HepG2 (cell line): ENCODE measurements around the gene ABCF1. TPM values are rescaled to one million over a fixed set of nuclear protein-coding genes. Genes with fewer than 3 reads are reported as not detected.

Source experiments
- ESRRA ChIP-seq: sonication (generic); formaldehyde crosslinking; IDR thresholded peaks from 2 replicates; pipeline ENCODE4 v1.5.1; 2020; ENCODE audit warnings: mild to moderate bottlenecking, low read depth, missing genetic modification reagents
- HES4 ChIP-seq: sonication (generic); formaldehyde crosslinking; IDR thresholded peaks from 2 replicates; pipeline ENCODE4 v1.9.0; 2021; ENCODE audit warnings: mild to moderate bottlenecking, missing genetic modification reagents, borderline replicate concordance
- MBD4 ChIP-seq: IDR thresholded peaks from 2 replicates; pipeline ENCODE4 v1.6.1; 2012; ENCODE audit warnings: low read length, inconsistent platforms, borderline replicate concordance
- MXI1 ChIP-seq: IDR thresholded peaks from 3 replicates; pipeline ENCODE4 v1.6.1; 2012; ENCODE audit warnings: low read depth, low read length, inconsistent platforms, borderline replicate concordance
- PHF21A ChIP-seq: sonication (generic); formaldehyde crosslinking; IDR thresholded peaks from 2 replicates; pipeline ENCODE4 v1.5.0; 2020; ENCODE audit warnings: mild to moderate bottlenecking, missing genetic modification reagents
- PLSCR1 ChIP-seq: sonication (generic); formaldehyde crosslinking; IDR thresholded peaks from 2 replicates; pipeline ENCODE4 v1.5.0; 2020; ENCODE audit warnings: missing genetic modification reagents, mild to moderate bottlenecking, borderline replicate concordance
- STAT6 ChIP-seq: sonication (generic); formaldehyde crosslinking; IDR thresholded peaks from 2 replicates; pipeline ENCODE4 v1.4.0; 2020; ENCODE audit warnings: missing genetic modification reagents, mild to moderate bottlenecking, borderline replicate concordance
- THAP8 ChIP-seq: sonication (generic); formaldehyde crosslinking; IDR thresholded peaks from 2 replicates; pipeline ENCODE4 v1.5.1; 2020; ENCODE audit warnings: missing genetic modification reagents, mild to moderate bottlenecking, borderline replicate concordance
- XBP1 ChIP-seq: sonication (generic); formaldehyde crosslinking; IDR thresholded peaks from 2 replicates; pipeline ENCODE4 v1.5.0; 2020; ENCODE audit warnings: missing genetic modification reagents
- XRCC5 ChIP-seq: fragments of 200-400 bp; formaldehyde crosslinking; optimal IDR thresholded peaks from 2 replicates; pipeline ENCODE3; 2017; ENCODE audit warnings: mild to moderate bottlenecking, low read length
- ZBTB42 ChIP-seq: sonication (generic); formaldehyde crosslinking; IDR thresholded peaks from 2 replicates; pipeline ENCODE4 v1.5.0; 2020; ENCODE audit warnings: mild to moderate bottlenecking, missing genetic modification reagents
- ZFP36 ChIP-seq: fragments of 150-350 bp; IDR thresholded peaks from 2 replicates; pipeline ENCODE4 v1.6.1; 2018; ENCODE audit warnings: borderline replicate concordance, low read length, low read depth; ENCODE audit not compliant: partially characterized antibody
- ZNF205 ChIP-seq: IDR thresholded peaks from 2 replicates; pipeline ENCODE4 v1.6.1; 2018; ENCODE audit warnings: missing biosample characterization, missing genetic modification reagents
- ZNF281 ChIP-seq: sonication (generic); formaldehyde crosslinking; IDR thresholded peaks from 2 replicates; pipeline ENCODE4 v1.4.0; 2020; ENCODE audit warnings: missing genetic modification reagents, borderline replicate concordance
- ZNF382 ChIP-seq: sonication (generic); formaldehyde crosslinking; IDR thresholded peaks from 2 replicates; pipeline ENCODE4 v1.5.0; 2020; ENCODE audit warnings: missing genetic modification reagents, mild to moderate bottlenecking, borderline replicate concordance
- ZNF549 ChIP-seq: sonication (generic); formaldehyde crosslinking; IDR thresholded peaks from 2 replicates; pipeline ENCODE4 v1.5.0; 2020; ENCODE audit warnings: missing genetic modification reagents
- ZNF737 ChIP-seq: sonication (generic); formaldehyde crosslinking; IDR thresholded peaks from 2 replicates; pipeline ENCODE4 v1.5.0; 2020; ENCODE audit warnings: missing genetic modification reagents, mild to moderate bottlenecking, borderline replicate concordance
- ZNF747 ChIP-seq: sonication (generic); formaldehyde crosslinking; IDR thresholded peaks from 2 replicates; pipeline ENCODE4 v1.8.1; 2023; ENCODE audit warnings: missing genetic modification reagents, mild to moderate bottlenecking, borderline replicate concordance
- ZNF749 ChIP-seq: sonication (generic); formaldehyde crosslinking; IDR thresholded peaks from 2 replicates; pipeline ENCODE4 v1.8.0; 2022; ENCODE audit warnings: mild to moderate bottlenecking, missing genetic modification reagents, moderate library complexity, borderline replicate concordance
- polyA plus RNA-seq, 8 experiments: library from polyadenylated mRNA; depleted of rRNA in 3 of 8; stranded (reverse) in 7 of 8; unstranded in 1 of 8; fragments of >200 nt; fragmentation: Illumina TruSeq in 4 of 8; extraction: Trizol in 4 of 8; gene quantifications; 2 replicates each; pipeline versions ENCODE4 v1.2.1 to v1.2.3, GENCODE V29; 2011 to 2016; ENCODE audit warnings: low read depth in 4 of 8, missing spikeins in 1 of 8, mixed read lengths in 1 of 8; ENCODE audit not compliant: insufficient read depth in 1 of 8
- total RNA-seq, 5 experiments: library from RNA; depleted of rRNA; stranded (reverse); fragments of >200 nt; fragmentation: Illumina TruSeq; extraction: Trizol; gene quantifications; 2 replicates each; pipeline ENCODE4 v1.2.3, GENCODE V29; 2016; ENCODE audit warnings: low read depth in 1 of 5

ABCF1 gene
- total and polyA plus RNA-seq, 2 of the 13 experiments (the other 11 are each of a cell fraction or from before 2014, with no cell fraction given), result 25.4 to 98.9 TPM

GRCh38 chr6:30618270-30618797, 47.1 kb downstream of the ABCF1 start (continued):
- no peak for TF ChIP-seq ZNF749 (CRISPR knock-in tag)
- no peak for TF ChIP-seq ZFP36
- no peak for TF ChIP-seq ZNF737 (CRISPR knock-in tag)
- TF ChIP-seq MBD4, result no peak
- TF ChIP-seq ZNF549 (CRISPR knock-in tag), result no peak
- no peak for TF ChIP-seq XRCC5
- no peak for TF ChIP-seq XBP1 (CRISPR knock-in tag)
- TF ChIP-seq ZNF382 (CRISPR knock-in tag), result no peak
- TF ChIP-seq ZNF281 (CRISPR knock-in tag), result no peak
- no peak for TF ChIP-seq STAT6
- no peak for TF ChIP-seq HES4 (CRISPR knock-in tag)
- TF ChIP-seq ZBTB42, result no peak
- TF ChIP-seq MXI1, result no peak
- TF ChIP-seq THAP8 (CRISPR knock-in tag), result no peak
- no peak for TF ChIP-seq PLSCR1 (CRISPR knock-in tag)
- 0 out of 2 replicates have a peak, but pooled peaks have one; percentile 25 for TF ChIP-seq ZNF205
- TF ChIP-seq PHF21A (CRISPR knock-in tag), result no peak
- no peak for TF ChIP-seq ESRRA (CRISPR knock-in tag)
- no peak for TF ChIP-seq ZNF747 (CRISPR knock-in tag)
